ENCODE measurements around the gene SHCBP1.
"Not testable (repeated sequence)": the region's sequence is repeated elsewhere in the genome, so short reads cannot be mapped to it uniquely, and the experiment has no call there.

DNA sequence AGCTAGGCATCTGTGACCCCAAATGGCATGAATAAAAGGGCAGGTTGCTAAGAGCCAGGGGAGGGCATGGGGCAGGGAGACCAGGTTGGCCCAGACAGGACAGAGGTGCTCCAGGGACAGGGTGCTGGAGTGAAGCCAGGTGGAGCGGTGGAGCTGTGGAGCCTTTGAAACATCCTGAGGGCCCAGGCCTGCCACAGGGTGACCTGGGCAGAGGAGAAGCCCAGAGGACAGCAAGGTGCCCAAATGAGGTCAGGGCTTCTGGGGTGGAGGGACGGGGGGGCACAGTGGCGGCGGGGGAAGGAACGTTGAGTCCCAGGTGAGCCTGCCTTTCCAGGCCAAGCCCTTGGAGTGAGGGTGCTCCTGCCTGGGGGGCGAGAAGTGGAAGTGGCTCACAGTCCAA lies 2.5 kb upstream of the SHCBP1 start:
- TF ChIP-seq, protein P1, sequence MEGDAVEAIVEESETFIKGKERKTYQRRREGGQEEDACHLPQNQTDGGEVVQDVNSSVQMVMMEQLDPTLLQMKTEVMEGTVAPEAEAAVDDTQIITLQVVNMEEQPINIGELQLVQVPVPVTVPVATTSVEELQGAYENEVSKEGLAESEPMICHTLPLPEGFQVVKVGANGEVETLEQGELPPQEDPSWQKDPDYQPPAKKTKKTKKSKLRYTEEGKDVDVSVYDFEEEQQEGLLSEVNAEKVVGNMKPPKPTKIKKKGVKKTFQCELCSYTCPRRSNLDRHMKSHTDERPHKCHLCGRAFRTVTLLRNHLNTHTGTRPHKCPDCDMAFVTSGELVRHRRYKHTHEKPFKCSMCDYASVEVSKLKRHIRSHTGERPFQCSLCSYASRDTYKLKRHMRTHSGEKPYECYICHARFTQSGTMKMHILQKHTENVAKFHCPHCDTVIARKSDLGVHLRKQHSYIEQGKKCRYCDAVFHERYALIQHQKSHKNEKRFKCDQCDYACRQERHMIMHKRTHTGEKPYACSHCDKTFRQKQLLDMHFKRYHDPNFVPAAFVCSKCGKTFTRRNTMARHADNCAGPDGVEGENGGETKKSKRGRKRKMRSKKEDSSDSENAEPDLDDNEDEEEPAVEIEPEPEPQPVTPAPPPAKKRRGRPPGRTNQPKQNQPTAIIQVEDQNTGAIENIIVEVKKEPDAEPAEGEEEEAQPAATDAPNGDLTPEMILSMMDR (IDR thresholded peaks at IDR 0.05), result not testable (repeated sequence)
- TF ChIP-seq POLR2A (IDR thresholded peaks at IDR 0.05), result not testable (repeated sequence)

All from Peyer's patch (tissue), 4 donors.